GM12878 (cell line): ENCODE data around the gene ZBTB9. TPM values are rescaled to one million over a fixed set of nuclear protein-coding genes. Genes with fewer than 3 reads are reported as not detected.

Experiments used
- ATF3 ChIP-seq: IDR thresholded peaks from 2 replicates; pipeline ENCODE4 v1.6.1; 2011; ENCODE audit warnings: low read depth, mild to moderate bottlenecking, low read length, moderate library complexity, borderline replicate concordance; ENCODE audit errors: extremely low read depth
- BCL11A ChIP-seq: IDR thresholded peaks from 2 replicates; pipeline ENCODE4 v1.6.1; 2011; ENCODE audit warnings: low read depth, low read length
- CBX3 ChIP-seq: fragments of 200-600 bp; sonication (generic); IDR thresholded peaks from 2 replicates; pipeline ENCODE4 v1.6.1; 2016; ENCODE audit warnings: low read depth, borderline replicate concordance
- CBX5 ChIP-seq: sonication (generic); IDR thresholded peaks from 2 replicates; pipeline ENCODE4 v1.6.1; 2016; ENCODE audit warnings: low read depth, moderate library complexity, mild to moderate bottlenecking, inconsistent platforms
- EED ChIP-seq: sonication (generic); IDR thresholded peaks from 2 replicates; pipeline ENCODE4 v1.6.1; 2016; ENCODE audit warnings: antibody characterized with exemption, low read depth
- ELK1 ChIP-seq: IDR thresholded peaks from 2 replicates; pipeline ENCODE4 v1.6.1; 2012; ENCODE audit warnings: low read depth, low read length, improper control_type of control experiment
- ETV6 ChIP-seq, 2 experiments: fragments of 450-650 bp in 1 of 2; IDR thresholded peaks in 1 of 2; conservative IDR thresholded peaks in 1 of 2; 2 replicates each; pipeline ENCODE4 v1.6.1; 2014; ENCODE audit warnings: antibody characterized with exemption in 1 of 2, borderline replicate concordance in 1 of 2, low read depth in 1 of 2, mild to moderate bottlenecking in 1 of 2, moderate library complexity in 1 of 2
- EZH2 ChIP-seq: IDR thresholded peaks from 2 replicates; pipeline ENCODE4 v1.6.1; 2012; ENCODE audit warnings: low read depth, mild to moderate bottlenecking, control low read depth, inconsistent platforms, low read length, borderline replicate concordance; ENCODE audit not compliant: control insufficient read depth
- IKZF1 ChIP-seq: fragments of 450-650 bp; conservative IDR thresholded peaks from 2 replicates; pipeline ENCODE4 v1.6.1; 2017; ENCODE audit warnings: antibody characterized with exemption, mild to moderate bottlenecking
- IKZF2 ChIP-seq, 2 experiments: fragments of 450-650 bp; IDR thresholded peaks; 2 replicates each; pipeline ENCODE4 v1.6.1; 2017; ENCODE audit warnings: mild to moderate bottlenecking in 2 of 2, moderate library complexity in 2 of 2
- JUNB ChIP-seq: IDR thresholded peaks from 2 replicates; pipeline ENCODE4 v1.6.1; 2016; ENCODE audit warnings: antibody characterized with exemption, mild to moderate bottlenecking
- KDM1A ChIP-seq: fragments of 200-600 bp; sonication (generic); IDR thresholded peaks from 2 replicates; pipeline ENCODE4 v1.6.1; 2016; ENCODE audit warnings: borderline replicate concordance
- NKRF ChIP-seq: fragments of 450-650 bp; conservative IDR thresholded peaks from 2 replicates; pipeline ENCODE4 v1.6.1; 2017; ENCODE audit warnings: mild to moderate bottlenecking, moderate library complexity
- NR2F1 ChIP-seq: fragments of 450-650 bp; conservative IDR thresholded peaks from 2 replicates; pipeline ENCODE4 v1.6.1; 2017; ENCODE audit warnings: mild to moderate bottlenecking
- NRF1 ChIP-seq: conservative IDR thresholded peaks from 2 replicates; pipeline ENCODE4 v1.6.1; 2011; ENCODE audit warnings: mild to moderate bottlenecking, low read depth, low read length, improper control_type of control experiment
- PAX8 ChIP-seq: fragments of 450-650 bp; IDR thresholded peaks from 2 replicates; pipeline ENCODE4 v1.6.1; 2017; ENCODE audit warnings: mild to moderate bottlenecking, moderate library complexity
- POLR2A ChIP-seq: IDR thresholded peaks from 2 replicates; pipeline ENCODE4 v1.6.1; 2011; ENCODE audit warnings: low read depth, mild to moderate bottlenecking, low read length
- RAD51 ChIP-seq: fragments of 450-650 bp; IDR thresholded peaks from 2 replicates; pipeline ENCODE4 v1.6.1; 2016; ENCODE audit warnings: moderate library complexity, mild to moderate bottlenecking, inconsistent platforms
- RB1 ChIP-seq: fragments of 450-650 bp; formaldehyde crosslinking; IDR thresholded peaks from 2 replicates; pipeline ENCODE4 v1.6.1; 2017; ENCODE audit warnings: mild to moderate bottlenecking, borderline replicate concordance
- SP1 ChIP-seq: IDR thresholded peaks from one replicate; pipeline ENCODE4 v1.6.1; 2011; ENCODE audit warnings: low read depth, low read length
- TAF1 ChIP-seq: IDR thresholded peaks from 2 replicates; pipeline ENCODE4 v1.6.1; 2011; ENCODE audit warnings: mild to moderate bottlenecking, low read depth, low read length, borderline replicate concordance
- TARDBP ChIP-seq: IDR thresholded peaks from 2 replicates; pipeline ENCODE4 v1.6.1; 2016; ENCODE audit warnings: borderline replicate concordance
- ZBTB33 ChIP-seq: fragments of 450-650 bp; IDR thresholded peaks from 2 replicates; pipeline ENCODE4 v1.6.1; 2017; ENCODE audit warnings: mild to moderate bottlenecking
- ZNF217 ChIP-seq: fragments of 450-650 bp; IDR thresholded peaks from 2 replicates; pipeline ENCODE4 v1.6.1; 2017; ENCODE audit warnings: antibody characterized with exemption, mild to moderate bottlenecking
- polyA plus RNA-seq, 11 experiments: library from polyadenylated mRNA; depleted of rRNA in 4 of 11; unstranded in 6 of 11; stranded (reverse) in 5 of 11; fragments of >200 nt; fragmentation: Nextera tagmentation in 4 of 11; fragmentation: Illumina TruSeq in 1 of 11; extraction: Ambion mirVana in 4 of 11; extraction: Trizol in 1 of 11; gene quantifications; 1 replicate in 1 of 11; 2 replicates in 10 of 11; pipeline versions ENCODE4 v1.2.1 to v1.2.3, GENCODE V29; 2011 to 2016; ENCODE audit warnings: inconsistent platforms in 2 of 11, missing spikeins in 2 of 11, low read depth in 1 of 11
- total RNA-seq, 4 experiments: library from RNA; depleted of rRNA in 3 of 4; stranded (reverse); fragments of >200 nt in 3 of 4; fragmentation: Illumina TruSeq in 1 of 4; extraction: Trizol in 1 of 4; gene quantifications; 2 replicates each; pipeline versions ENCODE4 v1.2.1 to v1.2.3, GENCODE V29; 2013 to 2021

ZBTB9 gene
- total and polyA plus RNA-seq, 10 of the 15 experiments (the other 5 are each of a cell fraction or from before 2014, with no cell fraction given): 1.5 to 12.7 (median 6.9) TPM

DNA sequence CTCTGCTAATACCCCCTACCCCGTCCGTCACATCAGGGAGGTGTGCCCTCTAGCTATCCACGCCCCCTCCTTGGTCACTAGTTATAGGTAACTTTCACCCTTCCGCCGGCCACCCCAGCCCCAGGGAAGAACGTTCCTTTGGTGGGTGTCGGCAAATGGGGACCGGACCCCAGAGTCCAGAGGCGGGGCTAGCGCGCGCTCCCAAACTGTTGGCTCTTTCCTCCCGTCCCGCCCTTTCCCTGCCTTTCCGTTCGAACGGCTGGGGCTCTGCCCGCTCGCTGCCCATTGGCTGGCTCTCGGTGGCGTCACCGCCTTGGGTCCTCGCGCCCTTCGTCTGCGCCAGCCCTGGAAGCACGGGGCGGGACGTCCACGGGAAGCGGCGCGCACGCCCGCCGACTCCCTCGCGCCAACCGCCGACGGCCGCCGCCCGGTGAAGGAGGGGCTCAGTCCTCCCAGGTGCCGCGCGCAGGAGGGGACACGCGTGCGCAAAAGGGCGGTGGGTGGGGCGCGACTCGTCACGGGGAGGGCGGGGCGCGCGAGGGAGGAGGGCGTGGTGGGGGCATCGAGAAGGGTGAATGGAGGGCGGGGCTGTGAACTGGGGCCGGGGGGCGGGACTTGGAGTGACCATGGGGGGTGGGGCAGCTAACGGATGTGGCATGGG is 44.2 kb upstream of the ZBTB9 start (continued):
- TF ChIP-seq NR2F1 (no peak), EED (no peak), TAF1 (0 out of 2 replicates have a peak, but pooled peaks have one; percentile 6), SP1 (peak; percentile 71), RB1 (peak; percentile 95; the same call in 1 of the 2 replicates), ETV6 (conservative IDR thresholded peaks at IDR 0.05 in 1 of 2, IDR thresholded peaks at IDR 0.05 in 1 of 2; ENCODE audit: borderline replicate concordance in 1 of 2, low read depth in 1 of 2) (no peak), RAD51 (no peak), TARDBP (no peak), IKZF2 (IDR thresholded peaks at IDR 0.05) (peak in 1 of 2 experiments; percentile 14; a peak in 1 of 4 replicates), ELK1 (no peak), CBX5 (no peak), KDM1A (no peak), IKZF1 (peak; percentile 81), BCL11A (no peak), ZNF217 (no peak), PAX8 (no peak), EZH2 (no peak), ATF3 (no peak), CBX3 (no peak), ZBTB33 (no peak), NRF1 (peak; percentile 45), NKRF (peak; percentile 84), POLR2A (peak; percentile 83), JUNB (no peak)
